Measurements from ENCODE around the gene SBNO2. TPM values are rescaled to one million over a fixed set of nuclear protein-coding genes. Genes with fewer than 3 reads are reported as not detected.
A peak's percentile ranks its signal among the peaks of the same experiment; 100 is the strongest.

The SBNO2 gene
- total and polyA plus RNA-seq, 12 donors, result 12.6 to 61.3 (median 16.1) TPM

DNA sequence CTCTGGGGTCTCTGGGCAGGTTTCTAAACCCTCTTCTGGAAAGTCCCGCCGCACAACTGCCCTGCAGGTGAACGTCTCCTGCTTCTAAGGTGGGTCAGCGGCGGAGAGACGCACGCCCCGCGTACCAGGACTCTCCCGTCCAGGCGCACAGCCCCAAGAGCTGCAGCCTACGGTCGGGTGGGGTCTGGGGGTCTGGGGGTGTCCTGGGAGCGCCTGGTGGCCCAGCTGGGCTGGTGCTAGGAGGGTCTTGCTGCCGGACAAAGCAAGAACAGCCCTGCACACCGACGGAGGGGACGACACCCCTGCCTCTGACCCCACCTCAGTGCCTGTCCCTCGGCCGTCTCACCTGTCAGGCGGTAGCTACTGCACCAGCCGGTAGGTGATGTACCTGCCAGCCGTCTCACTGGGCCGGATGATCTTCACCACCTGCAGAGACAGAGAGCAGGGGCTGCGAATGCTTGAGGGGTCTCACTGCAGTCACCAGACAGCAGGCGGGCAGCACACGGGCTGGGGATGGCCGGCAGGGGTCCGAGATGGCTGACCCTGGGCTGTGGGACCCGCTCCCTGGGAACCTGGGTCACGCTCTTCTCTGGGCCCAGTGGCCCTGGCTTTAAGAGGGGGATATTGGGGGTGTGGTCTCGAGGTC, 84.8 kb downstream of the SBNO2 start:
- peaks cover 0 to 53% (median 15%) of the 10 kb centered on the region in 9 donors for H3K4me1 ChIP-seq
- TF ChIP-seq, protein P1, sequence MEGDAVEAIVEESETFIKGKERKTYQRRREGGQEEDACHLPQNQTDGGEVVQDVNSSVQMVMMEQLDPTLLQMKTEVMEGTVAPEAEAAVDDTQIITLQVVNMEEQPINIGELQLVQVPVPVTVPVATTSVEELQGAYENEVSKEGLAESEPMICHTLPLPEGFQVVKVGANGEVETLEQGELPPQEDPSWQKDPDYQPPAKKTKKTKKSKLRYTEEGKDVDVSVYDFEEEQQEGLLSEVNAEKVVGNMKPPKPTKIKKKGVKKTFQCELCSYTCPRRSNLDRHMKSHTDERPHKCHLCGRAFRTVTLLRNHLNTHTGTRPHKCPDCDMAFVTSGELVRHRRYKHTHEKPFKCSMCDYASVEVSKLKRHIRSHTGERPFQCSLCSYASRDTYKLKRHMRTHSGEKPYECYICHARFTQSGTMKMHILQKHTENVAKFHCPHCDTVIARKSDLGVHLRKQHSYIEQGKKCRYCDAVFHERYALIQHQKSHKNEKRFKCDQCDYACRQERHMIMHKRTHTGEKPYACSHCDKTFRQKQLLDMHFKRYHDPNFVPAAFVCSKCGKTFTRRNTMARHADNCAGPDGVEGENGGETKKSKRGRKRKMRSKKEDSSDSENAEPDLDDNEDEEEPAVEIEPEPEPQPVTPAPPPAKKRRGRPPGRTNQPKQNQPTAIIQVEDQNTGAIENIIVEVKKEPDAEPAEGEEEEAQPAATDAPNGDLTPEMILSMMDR (IDR thresholded peaks at IDR 0.05), result no peak
- 93 to 94% methylated on average over 32 of the region's 32 CpGs for WGBS, 2 donors
- no peaks in the 10 kb centered on the region for H3K27me3 ChIP-seq
- H3K27ac ChIP-seq, result peak overlapping the region in 1 of 10 donors; percentile 88
- peaks cover 0 to 93% (median 26%) of the 10 kb centered on the region in 9 donors for H3K36me3 ChIP-seq
- intact Hi-C loops (cut with DNase I), result no loop called here
- ATAC-seq, result no peak
- H3K4me3 ChIP-seq, result no peak overlapping the region
- no peaks in the 10 kb centered on the region for H3K9me3 ChIP-seq
- DNase-seq, result no peak

DNA sequence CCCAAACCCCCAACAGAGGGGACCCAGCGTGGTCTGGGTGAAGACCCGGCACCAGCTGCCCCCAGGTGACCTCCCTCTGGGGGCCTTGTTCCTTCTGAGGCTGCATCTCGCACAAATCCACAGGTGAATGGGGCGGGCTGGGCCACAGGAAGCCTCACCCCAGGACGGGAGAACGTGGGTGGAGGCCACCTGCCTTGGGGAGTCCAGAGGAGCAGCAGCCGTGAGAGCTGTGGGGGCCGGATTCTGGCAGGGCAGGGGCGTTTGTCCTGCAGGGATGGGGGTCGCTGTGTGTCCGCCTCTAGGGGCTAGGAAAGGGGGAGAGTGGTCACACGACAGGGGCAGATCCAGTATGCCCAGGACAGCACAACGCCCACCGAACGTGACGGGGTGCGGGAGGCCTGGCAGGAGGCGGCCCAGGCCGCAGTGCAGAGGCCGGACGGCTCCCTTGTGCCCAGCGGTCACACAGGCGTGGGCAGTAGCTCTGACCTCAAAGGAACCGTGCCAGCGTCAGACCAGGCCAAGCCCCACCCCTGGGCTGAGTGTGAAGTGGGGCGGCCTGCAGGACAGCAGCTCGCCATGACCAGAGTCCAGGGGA, 85.6 kb downstream of the SBNO2 start:
- Histone ChIP-seq H3K27ac (peak overlapping the region in 9 of 10 donors; percentile 23 to 88 (median 46)), H3K4me3 (no peak overlapping the region), H3K4me1 (peaks cover 0 to 50% (median 8%) of the 10 kb centered on the region in 9 donors), H3K36me3 (peaks cover 0 to 96% (median 26%) of the 10 kb centered on the region in 9 donors), H3K9me3 (no peaks in the 10 kb centered on the region), H3K27me3 (no peaks in the 10 kb centered on the region)
- no peak for DNase-seq
- 86 to 90% methylated on average over 27 of the region's 27 CpGs for WGBS, 2 donors
- intact Hi-C loops (cut with DNase I), result no loop called here
- TF ChIP-seq, protein P1 (IDR thresholded peaks at IDR 0.05), result no peak
- ATAC-seq, result peak; percentile 19 to 70 (median 26)

DNA sequence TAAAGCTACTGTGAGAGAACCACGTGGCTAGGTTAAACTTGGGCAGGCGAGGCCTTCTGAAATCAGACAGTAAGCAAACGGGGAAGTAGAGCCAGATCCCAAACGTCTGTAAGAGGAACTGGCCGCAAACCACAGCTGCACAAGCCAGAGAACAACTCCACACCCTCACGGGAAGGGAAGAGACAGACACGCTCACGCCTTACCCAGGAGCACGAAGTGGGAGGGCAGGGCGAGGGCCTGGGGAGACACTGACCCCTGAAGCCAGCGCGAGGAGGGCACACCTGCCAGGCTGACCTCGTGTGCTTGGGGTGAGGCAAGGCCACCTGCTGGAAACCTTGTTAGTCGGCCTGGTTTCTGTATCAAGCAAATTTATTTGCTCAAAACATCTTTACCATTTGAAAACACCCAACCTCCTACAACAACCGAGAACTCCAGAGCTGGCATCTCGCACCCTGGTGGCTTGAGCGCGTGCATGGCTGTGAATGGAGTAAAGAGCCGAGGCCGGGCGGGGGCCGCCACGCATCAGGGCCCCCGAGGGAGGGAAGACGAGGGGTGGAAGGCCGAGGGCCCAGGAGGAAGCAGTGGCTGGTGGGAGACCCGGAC, 86.2 kb downstream of the SBNO2 start:
- TF ChIP-seq, protein P1 (IDR thresholded peaks at IDR 0.05), result no peak
- H3K9me3 ChIP-seq, result no peaks in the 10 kb centered on the region
- H3K4me3 ChIP-seq, result no peak overlapping the region
- intact Hi-C loops (cut with DNase I), result no loop called here
- ATAC-seq (peak in 7 of 8 donors; percentile 26 to 75 (median 39)), DNase-seq (no peak)
- peak overlapping the region in 9 of 10 donors; percentile 23 to 88 (median 46) for H3K27ac ChIP-seq
- H3K36me3 ChIP-seq, result peaks cover 0 to 97% (median 26%) of the 10 kb centered on the region in 9 donors
- WGBS, 2 donors, result 72% methylated on average over 27 of the region's 27 CpGs
- H3K4me1 ChIP-seq, result peaks cover 0 to 54% (median 5%) of the 10 kb centered on the region in 9 donors
- H3K27me3 ChIP-seq, result no peaks in the 10 kb centered on the region

DNA sequence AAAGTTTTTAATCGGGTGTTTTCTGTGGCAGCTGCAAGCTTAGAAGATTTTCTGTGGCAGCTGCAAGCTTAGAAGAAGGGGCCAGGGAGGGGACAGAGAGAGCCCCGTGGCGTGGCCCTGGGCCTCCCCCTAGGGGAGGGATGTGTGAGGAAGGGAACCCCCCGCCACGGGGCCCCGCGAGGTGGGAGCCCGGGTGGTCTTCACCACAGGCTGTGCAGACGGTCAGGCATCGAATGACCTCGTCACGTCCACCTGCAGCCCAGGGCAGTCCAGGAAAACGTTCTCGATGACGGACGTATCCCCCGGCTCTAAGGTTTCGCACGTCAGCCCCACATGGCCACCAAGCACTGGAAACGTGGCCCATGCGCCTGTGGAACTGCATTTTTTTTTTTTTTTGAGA, 87.5 kb downstream of the SBNO2 start:
- Histone ChIP-seq H3K4me1 (peaks cover 0 to 63% (median 5%) of the 10 kb centered on the region in 9 donors), H3K27me3 (peaks cover 0 to 3% (median 0%) of the 10 kb centered on the region in 7 donors), H3K9me3 (no peaks in the 10 kb centered on the region), H3K36me3 (peaks cover 0 to 90% (median 23%) of the 10 kb centered on the region in 9 donors), H3K4me3 (no peak overlapping the region), H3K27ac (peak overlapping the region in 1 of 10 donors; percentile 88)
- intact Hi-C loops (cut with DNase I), result no loop called here
- ATAC-seq, result no peak
- WGBS, 2 donors, result 81 to 83% methylated on average over 21 of the region's 21 CpGs
- no peak for DNase-seq
- TF ChIP-seq, protein P1 (IDR thresholded peaks at IDR 0.05), result no peak

Measured in heart right ventricle (tissue), 16 donors.